IPS DF 6.9 (cell line): ENCODE data around the gene CUL3.
A peak's percentile ranks its signal among the peaks of the same experiment; 100 is the strongest.
"Not testable (repeated sequence)": the region's sequence is repeated elsewhere in the genome, so short reads cannot be mapped to it uniquely, and the experiment has no call there.

Source experiments
- DNase-seq: peaks from one replicate; pipeline ENCODE4 v3.0.0-alpha.2; 2013; ENCODE audit warnings: low read depth, low spot score
- H3K27ac ChIP-seq: one replicate; pipeline ENCODE4 v1.5.1; 2013; ENCODE audit warnings: low read length, control low read depth
- H3K27me3 ChIP-seq: 2 replicates; pipeline ENCODE4 v1.6.1; 2013; ENCODE audit warnings: mild to moderate bottlenecking, low read length; ENCODE audit not compliant: control insufficient read depth, insufficient read depth
- H3K36me3 ChIP-seq: 2 replicates; pipeline ENCODE4 v1.6.1; 2013; ENCODE audit warnings: low read length; ENCODE audit not compliant: control insufficient read depth, insufficient read depth
- H3K4me1 ChIP-seq: 2 replicates; pipeline ENCODE4 v1.6.1; 2013; ENCODE audit warnings: low read length; ENCODE audit not compliant: control insufficient read depth, insufficient read depth
- H3K4me3 ChIP-seq: 2 replicates; pipeline ENCODE4 v1.5.1; 2013; ENCODE audit warnings: mild to moderate bottlenecking, low read length
- H3K9me3 ChIP-seq: 2 replicates; pipeline ENCODE4 v1.6.1; 2013; ENCODE audit warnings: low read length, inconsistent platforms; ENCODE audit not compliant: control insufficient read depth, insufficient read depth
- WGBS: extraction: QIAGEN DNeasy Blood & Tissue Kit; methylation state at CpG from one replicate; pipeline ENCODE4 v1.1.7; 2013; ENCODE audit warnings: mixed read lengths, missing lambda C conversion rate; ENCODE audit not compliant: insufficient read length, insufficient coverage; 5-methylcytosine and 5-hydroxymethylcytosine counted together

The CUL3 gene

DNA sequence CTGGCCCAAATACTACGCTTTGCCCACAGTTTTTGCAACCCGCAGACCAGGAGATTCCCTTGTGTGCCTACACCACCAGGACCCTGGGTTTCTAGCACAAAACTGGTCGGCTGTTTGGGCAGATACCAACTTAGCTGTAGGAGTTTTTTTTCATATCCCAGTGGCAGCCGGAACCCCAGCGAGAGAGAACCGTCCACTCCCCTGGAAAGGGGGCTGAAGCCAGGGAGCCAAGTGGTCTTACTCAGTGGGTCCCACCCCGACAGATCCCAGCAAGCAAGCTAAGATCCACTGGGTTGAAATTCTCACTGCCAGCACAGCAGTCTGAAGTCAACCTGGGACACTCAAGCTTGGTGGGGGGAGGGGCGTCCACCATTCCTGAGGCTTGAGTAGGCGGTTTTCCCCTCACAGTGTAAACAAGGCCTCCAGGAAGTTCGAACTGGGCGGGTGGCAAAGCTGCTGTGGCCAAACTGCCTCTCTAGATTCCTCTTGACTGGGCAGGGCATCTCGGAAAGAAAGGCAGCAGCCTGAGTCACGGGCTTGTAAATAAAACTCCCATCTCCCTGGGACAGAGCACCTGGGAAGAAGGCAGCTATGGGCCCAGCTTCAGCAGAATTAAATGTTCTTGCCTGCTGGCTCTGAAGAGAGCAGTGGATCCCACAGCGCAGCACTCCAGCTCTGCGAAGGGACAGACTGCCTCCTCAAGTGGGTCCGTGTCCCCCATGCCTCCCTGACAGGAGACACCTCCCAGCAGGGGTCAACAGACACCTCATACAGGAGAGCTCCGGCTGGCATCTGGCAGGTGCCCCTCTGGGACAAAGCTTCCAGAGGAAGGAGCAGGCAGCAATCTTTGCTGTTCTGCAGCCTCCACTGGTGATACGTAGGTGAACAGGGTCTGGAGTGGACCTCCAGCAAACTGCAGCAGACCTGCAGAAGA, 99.8 kb downstream of the CUL3 start:
- H3K4me1 ChIP-seq, H3K36me3 ChIP-seq, H3K27me3 ChIP-seq, H3K9me3 ChIP-seq, H3K4me3 ChIP-seq, H3K27ac ChIP-seq: not testable (repeated sequence)
- DNase-seq = peak; percentile 29
- WGBS = no CpG with 5 or more reads among the region's 18 CpGs

DNA sequence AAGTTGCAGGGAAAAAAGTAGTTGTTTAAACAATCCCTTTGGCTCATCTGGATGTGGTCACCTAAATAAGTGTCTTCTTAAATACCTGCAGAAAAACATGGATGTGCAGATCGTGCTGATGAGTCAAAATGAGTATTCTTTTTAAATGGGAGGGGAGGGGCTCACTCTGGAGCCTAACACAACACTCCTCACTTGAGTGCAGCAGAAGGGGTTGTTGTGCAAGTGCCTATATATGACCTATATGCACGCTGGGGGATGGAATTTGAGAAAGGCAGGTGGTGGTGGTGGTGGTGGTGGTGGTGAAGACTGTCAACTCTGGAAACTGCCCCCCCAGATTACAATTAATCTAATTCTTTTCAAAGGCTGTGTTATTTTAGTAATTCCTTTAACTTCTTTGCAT, 105.3 kb downstream of the CUL3 start:
- Histone ChIP-seq H3K9me3 (no peaks in the 10 kb centered on the region), H3K36me3 (no peaks in the 10 kb centered on the region; the same call in 1 of the 2 replicates), H3K27ac (no peak overlapping the region), H3K27me3 (no peaks in the 10 kb centered on the region), H3K4me1 (no peaks in the 10 kb centered on the region), H3K4me3 (no peak overlapping the region)
- no peak for DNase-seq
- WGBS = no CpG with 5 or more reads among the region's 2 CpGs

GRCh38 chr2:224472827-224473226, 112.3 kb downstream of the CUL3 start:
- H3K4me3 ChIP-seq = no peak overlapping the region
- H3K4me1 ChIP-seq = no peaks in the 10 kb centered on the region
- H3K36me3 ChIP-seq = no peaks in the 10 kb centered on the region
- no peak for DNase-seq
- H3K9me3 ChIP-seq = no peaks in the 10 kb centered on the region
- H3K27me3 ChIP-seq = no peaks in the 10 kb centered on the region
- no peak overlapping the region for H3K27ac ChIP-seq
- no CpG with 5 or more reads among the region's 3 CpGs for WGBS

DNA sequence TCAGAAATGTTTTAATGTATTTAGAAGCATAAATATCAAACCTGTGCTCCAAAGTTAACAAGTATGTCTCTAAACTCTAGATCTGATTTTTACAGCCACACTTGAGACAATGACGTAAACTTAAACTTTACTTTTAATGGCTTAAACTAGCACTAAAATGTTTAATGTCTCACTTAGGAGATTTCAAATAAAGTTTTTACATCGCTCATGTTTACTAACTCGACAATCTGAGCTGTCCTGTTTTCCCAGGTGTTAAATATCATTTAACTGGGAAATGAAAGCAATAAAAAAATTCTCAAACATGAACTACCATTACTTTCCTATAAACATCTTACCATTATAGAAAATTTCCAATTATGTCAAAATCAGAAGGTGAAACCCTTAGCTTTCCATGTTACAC, 113.0 kb downstream of the CUL3 start:
- Histone ChIP-seq H3K9me3 (no peaks in the 10 kb centered on the region), H3K4me3 (no peak overlapping the region), H3K36me3 (no peaks in the 10 kb centered on the region), H3K4me1 (no peaks in the 10 kb centered on the region), H3K27me3 (no peaks in the 10 kb centered on the region), H3K27ac (no peak overlapping the region)
- DNase-seq = no peak
- WGBS = no CpG with 5 or more reads among the region's 3 CpGs

DNA sequence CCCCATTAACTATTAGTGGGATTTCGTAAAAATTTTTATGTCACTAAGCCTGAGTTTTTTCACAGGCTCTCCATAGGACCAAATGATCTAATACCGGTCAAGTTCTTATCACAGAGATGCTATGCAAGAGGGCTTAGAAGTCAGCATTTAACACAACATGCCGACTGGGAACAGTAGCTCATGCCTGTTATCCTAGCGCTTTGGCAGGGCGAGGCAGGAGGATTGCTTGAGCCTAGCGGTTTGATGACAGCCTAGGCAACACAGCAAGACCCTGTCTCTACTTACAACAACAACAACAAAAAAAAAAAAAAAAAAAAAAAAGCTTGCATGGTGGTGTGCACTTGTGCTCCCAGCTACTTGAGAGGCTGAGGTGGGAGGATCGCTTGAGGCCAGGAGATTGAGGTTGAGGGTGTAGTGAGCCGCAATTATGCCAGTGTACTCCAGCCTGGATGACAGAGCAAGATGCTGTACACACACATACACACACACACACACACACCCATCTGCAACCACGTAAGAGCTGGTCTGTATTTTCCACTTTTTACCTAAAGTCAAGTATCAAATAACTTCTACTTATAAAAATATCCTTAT, 115.7 kb downstream of the CUL3 start:
- DNase-seq = no peak
- H3K4me1 ChIP-seq = 0 out of 2 replicates have a peak, but pooled peaks cover 1% of the 10 kb centered on the region
- H3K27me3 ChIP-seq = no peaks in the 10 kb centered on the region
- no peaks in the 10 kb centered on the region for H3K36me3 ChIP-seq
- 100% methylated on average over 1 of the region's 9 CpGs for WGBS
- no peak overlapping the region for H3K27ac ChIP-seq
- no peak overlapping the region for H3K4me3 ChIP-seq
- H3K9me3 ChIP-seq = no peaks in the 10 kb centered on the region

- no CpG with 5 or more reads among the region's 3 CpGs for WGBS
- Histone ChIP-seq H3K27me3 (no peaks in the 10 kb centered on the region), H3K27ac (no peak overlapping the region), H3K4me3 (no peak overlapping the region), H3K9me3 (no peaks in the 10 kb centered on the region), H3K4me1 (0 out of 2 replicates have a peak, but pooled peaks cover 1% of the 10 kb centered on the region), H3K36me3 (no peaks in the 10 kb centered on the region)
- DNase-seq = no peak
Observed at GRCh38 chr2:224466304-224466895, 118.8 kb downstream of the CUL3 start.

GRCh38 chr2:224461391-224461790, 123.8 kb downstream of the CUL3 start:
- H3K4me1 ChIP-seq = no peaks in the 10 kb centered on the region
- H3K27ac ChIP-seq = no peak overlapping the region
- WGBS = no CpG with 5 or more reads among the region's 1 CpG
- H3K27me3 ChIP-seq = no peaks in the 10 kb centered on the region
- H3K36me3 ChIP-seq = no peaks in the 10 kb centered on the region
- no peak overlapping the region for H3K4me3 ChIP-seq
- DNase-seq = no peak
- H3K9me3 ChIP-seq = no peaks in the 10 kb centered on the region

GRCh38 chr2:224457408-224458096, 127.6 kb downstream of the CUL3 start:
- no peaks in the 10 kb centered on the region for H3K27me3 ChIP-seq
- no peak overlapping the region for H3K27ac ChIP-seq
- H3K4me1 ChIP-seq = no peaks in the 10 kb centered on the region
- WGBS = no CpG with 5 or more reads among the region's 10 CpGs
- H3K36me3 ChIP-seq = no peaks in the 10 kb centered on the region
- no peak overlapping the region for H3K4me3 ChIP-seq
- H3K9me3 ChIP-seq = no peaks in the 10 kb centered on the region
- no peak for DNase-seq

- no peaks in the 10 kb centered on the region for H3K36me3 ChIP-seq
- no peaks in the 10 kb centered on the region for H3K27me3 ChIP-seq
- H3K9me3 ChIP-seq = no peaks in the 10 kb centered on the region
- no peak for DNase-seq
- no peak overlapping the region for H3K27ac ChIP-seq
- WGBS = no CpG with 5 or more reads among the region's 3 CpGs
- no peaks in the 10 kb centered on the region for H3K4me1 ChIP-seq
- no peak overlapping the region for H3K4me3 ChIP-seq
Observed at GRCh38 chr2:224453892-224454291, 131.3 kb downstream of the CUL3 start.
